Erythroblast (primary cell): Measurements from ENCODE around the gene SYCN.

Experiments
- GATA1 ChIP-seq: IDR thresholded peaks from 2 replicates; pipeline ENCODE4 v1.6.1; 2011; ENCODE audit warnings: low read depth, mild to moderate bottlenecking, control low read depth, low read length, moderate library complexity
- POLR2A ChIP-seq: IDR thresholded peaks from 2 replicates; pipeline ENCODE4 v1.6.1; 2011; ENCODE audit warnings: mild to moderate bottlenecking, low read length

DNA sequence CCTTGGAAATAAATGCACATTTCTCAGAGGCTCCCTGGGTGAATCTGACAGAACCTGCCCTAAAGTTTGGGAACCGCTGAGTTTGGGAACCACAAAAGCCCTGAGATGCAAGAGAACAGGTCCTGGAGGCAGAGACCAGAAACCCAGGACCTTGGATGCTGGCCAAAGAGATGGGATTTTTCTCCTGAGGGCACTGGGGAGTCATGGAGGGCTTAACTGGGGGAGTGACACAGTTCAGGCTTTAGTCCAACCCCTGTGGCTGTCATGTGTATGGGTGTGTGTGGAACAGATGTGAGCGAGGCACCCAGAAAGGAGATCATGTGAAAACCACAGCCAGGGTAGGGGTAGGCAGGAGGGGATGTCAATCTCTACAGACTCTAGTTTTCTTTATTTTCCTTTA is 11.2 kb downstream of the SYCN start:
- TF ChIP-seq POLR2A = no peak
- TF ChIP-seq GATA1 = no peak
